NOMO-1 treated with dmso at 0.1 percent for 144 hours (cell line): ENCODE data around the gene ZNF35.

ENCODE experiments used
- DNase-seq: peaks from one replicate; lab custom pipeline; 2025; ENCODE audit not compliant: unreplicated experiment; lab: John Stamatoyannopoulos, UW

Gene ZNF35

DNA sequence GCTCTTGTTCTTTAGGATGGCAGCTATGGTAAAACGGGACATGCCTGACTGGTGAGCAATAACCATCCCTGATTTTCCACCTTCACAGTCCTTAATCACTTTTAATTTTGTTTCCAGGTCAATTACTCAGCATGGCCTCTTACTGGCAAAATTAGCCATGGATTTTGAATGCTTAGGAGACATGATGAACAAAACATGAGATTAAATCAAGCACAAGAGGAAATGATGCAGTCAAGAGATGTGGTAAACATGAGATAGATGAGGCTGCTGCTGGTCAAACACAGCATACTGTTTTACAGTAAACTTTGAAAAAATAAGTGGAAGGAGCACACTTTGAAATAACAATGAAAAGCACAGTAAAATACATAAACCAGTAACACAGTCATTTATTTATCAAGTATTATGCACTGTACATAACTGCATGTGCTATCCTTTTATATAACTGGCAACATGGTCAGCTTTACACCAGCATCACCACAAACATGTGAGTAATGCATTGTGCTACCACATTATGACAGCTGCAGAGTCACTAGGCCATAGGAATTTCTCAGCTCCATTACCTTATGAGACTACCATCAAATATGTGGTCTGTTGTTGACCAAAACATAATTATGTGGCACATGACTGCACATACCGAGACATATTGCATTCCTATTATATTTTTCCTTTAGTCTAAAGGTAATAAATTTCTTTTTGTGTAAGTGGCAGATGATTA, 33.8 kb downstream of the ZNF35 start:
- no peak for DNase-seq

DNA sequence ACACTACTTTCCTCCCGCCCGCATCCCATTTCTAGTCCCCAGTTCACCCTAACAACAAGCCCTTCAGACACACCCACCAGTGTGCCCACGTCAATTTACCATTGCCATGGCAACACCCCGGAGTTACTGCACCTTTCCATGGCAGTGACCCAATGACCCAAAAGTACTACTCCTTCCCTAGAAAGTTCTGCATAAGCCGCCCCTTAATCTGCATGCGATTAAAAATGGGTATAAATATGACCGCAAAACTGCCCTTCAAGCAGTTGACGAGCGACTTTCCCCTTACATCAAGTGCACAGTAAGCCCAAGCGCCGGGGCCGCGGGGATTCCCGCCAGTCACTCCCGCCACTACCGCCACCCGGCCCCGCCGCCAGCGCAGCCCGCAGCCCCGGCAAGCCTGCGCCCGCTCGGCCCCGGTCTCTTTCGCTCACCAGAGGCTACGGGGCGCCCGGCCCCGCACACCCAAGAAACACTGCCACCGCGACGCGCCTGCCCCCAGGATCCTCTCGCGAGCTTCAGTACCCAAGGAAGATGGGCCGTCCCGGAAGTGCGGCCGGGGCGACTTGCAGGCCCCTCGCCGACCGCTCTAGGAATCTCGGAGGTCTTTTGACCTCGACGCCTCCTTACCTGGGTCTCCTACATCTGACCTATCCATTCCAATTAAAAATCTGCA, 36.7 kb downstream of the ZNF35 start:
- peak; percentile 59 for DNase-seq

DNA sequence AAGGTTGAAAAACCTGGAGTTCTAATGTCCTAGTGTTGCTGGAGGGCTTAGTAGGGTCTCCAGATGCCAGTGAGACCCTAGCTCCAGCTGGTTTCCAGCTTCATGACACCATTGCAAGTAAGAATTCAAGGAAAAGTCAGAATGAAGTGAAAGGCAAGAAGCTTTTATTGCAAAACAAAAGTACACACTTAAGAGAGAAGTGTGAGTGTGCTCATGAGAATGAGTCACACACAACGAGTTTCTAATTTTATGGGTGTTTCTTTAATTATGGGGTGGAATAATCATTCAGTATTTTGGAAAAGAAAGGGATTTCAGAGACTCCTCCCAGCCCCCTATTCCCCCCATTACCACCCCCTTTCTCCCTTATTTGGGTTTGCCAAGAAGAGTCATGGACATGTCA, 39.4 kb downstream of the ZNF35 start:
- DNase-seq, result no peak
